Lung (tissue), 12 donors: Measurements from ENCODE around the gene ERBB3. TPM values are rescaled to one million over a fixed set of nuclear protein-coding genes. Genes with fewer than 3 reads are reported as not detected.

ENCODE experiments used
- ATAC-seq: fragments of 200-7000 bp; cut with Tn5 transposase; one replicate; pipeline ENCODE4 v1.9.1; 2020; ENCODE audit warnings: moderate number of reproducible peaks; ENCODE audit not compliant: insufficient read depth, low FRiP score
- DNase-seq, 3 donors: peaks; one replicate each; pipeline ENCODE4 v3.0.0-alpha.2; 2013 to 2017
- H3K27ac ChIP-seq, 2 donors: one replicate each; pipeline ENCODE4 v1.5.1; 2013; ENCODE audit warnings: mild to moderate bottlenecking in 2 of 2, moderate library complexity in 2 of 2, control low read depth in 1 of 2, inconsistent platforms in 1 of 2, low read depth in 1 of 2, low read length in 1 of 2
- H3K27me3 ChIP-seq, 3 donors: one replicate each; pipeline ENCODE4 v1.5.1; 2013; ENCODE audit warnings: low read length in 2 of 3; ENCODE audit not compliant: control insufficient read depth in 3 of 3, insufficient read depth in 3 of 3
- H3K36me3 ChIP-seq, 4 donors: one replicate each; pipeline ENCODE4 v1.5.1; 2013; ENCODE audit warnings: low read length in 4 of 4, mild to moderate bottlenecking in 1 of 4, moderate library complexity in 1 of 4; ENCODE audit not compliant: control insufficient read depth in 4 of 4, insufficient read depth in 4 of 4
- H3K4me1 ChIP-seq, 5 donors: one replicate each; pipeline ENCODE4 v1.5.1; 2013; ENCODE audit warnings: low read length in 5 of 5, mild to moderate bottlenecking in 2 of 5, moderate library complexity in 1 of 5; ENCODE audit not compliant: control insufficient read depth in 5 of 5, insufficient read depth in 5 of 5
- H3K4me3 ChIP-seq: one replicate; pipeline ENCODE4 v1.5.1; 2013; ENCODE audit warnings: mild to moderate bottlenecking, control low read depth, moderate library complexity
- H3K9ac ChIP-seq, 2 donors: one replicate each; pipeline ENCODE4 v1.5.1; 2013; ENCODE audit warnings: low read length in 2 of 2, control low read depth in 1 of 2; ENCODE audit not compliant: insufficient read depth in 1 of 2
- H3K9me3 ChIP-seq, 4 donors: one replicate each; pipeline ENCODE4 v1.5.1; 2013; ENCODE audit warnings: low read length in 3 of 4, mild to moderate bottlenecking in 1 of 4, moderate library complexity in 1 of 4; ENCODE audit not compliant: control insufficient read depth in 4 of 4, insufficient read depth in 3 of 4
- CTCF ChIP-seq: IDR thresholded peaks from 2 replicates; pipeline ENCODE4 v1.5.1; 2012; ENCODE audit warnings: mild to moderate bottlenecking; ENCODE audit errors: control extremely low read depth, extremely low read depth
- WGBS, 2 donors: extraction: QIAGEN DNeasy Blood & Tissue Kit; methylation state at CpG; one replicate each; pipeline ENCODE4 v1.1.7; 2013; 5-methylcytosine and 5-hydroxymethylcytosine counted together
- polyA plus RNA-seq, 2 donors: library from polyadenylated mRNA; stranded (reverse); fragments of 200-250 nt; gene quantifications; one replicate each; pipeline ENCODE4 v1.2.1, GENCODE V29; 2013
- total RNA-seq, 2 donors: library from RNA; depleted of rRNA in 1 of 2; stranded (reverse); fragments of >200 nt in 1 of 2; gene quantifications; one replicate each; pipeline ENCODE4 v1.2.1, GENCODE V29; 2014 to 2021
- donor health status: control.
- donor health status: control.
- donor health status: Bipolar disorder and iron deficiency.
- donor health status: healthy.
- donor health status: DM: yes; HTN: yes; CAD: no.

Gene ERBB3
- total and polyA plus RNA-seq, 4 donors = 31.4 to 191 (median 60.1) TPM

GRCh38 chr12:56107242-56107641, 27.3 kb downstream of the ERBB3 start:
- Histone ChIP-seq H3K4me3 (no peak overlapping the region), H3K36me3 (peaks cover 23 to 49% (median 32%) of the 10 kb centered on the region in 4 donors), H3K9ac (peak overlapping the region in 1 of 2 donors; percentile 32), H3K27me3 (no peaks in the 10 kb centered on the region), H3K4me1 (peaks cover 0 to 18% (median 3%) of the 10 kb centered on the region in 5 donors), H3K9me3 (peaks cover 0 to 2% (median 0%) of the 10 kb centered on the region in 4 donors), H3K27ac (no peak overlapping the region)
- ATAC-seq = no peak
- DNase-seq = no peak
- no peak for TF ChIP-seq CTCF
- WGBS, 2 donors = 97 to 98% methylated on average over 3 of the region's 3 CpGs

- H3K4me3 ChIP-seq = no peak overlapping the region
- H3K9me3 ChIP-seq = peaks cover 0 to 2% (median 0%) of the 10 kb centered on the region in 4 donors
- H3K27ac ChIP-seq = no peak overlapping the region
- no peak for TF ChIP-seq CTCF
- H3K36me3 ChIP-seq = peaks cover 27 to 57% (median 34%) of the 10 kb centered on the region in 4 donors
- peaks cover 0 to 8% (median 0%) of the 10 kb centered on the region in 5 donors for H3K4me1 ChIP-seq
- no peak overlapping the region for H3K9ac ChIP-seq
- ATAC-seq (no peak), DNase-seq (no peak)
- no peaks in the 10 kb centered on the region for H3K27me3 ChIP-seq
- WGBS, 2 donors = 92 to 95% methylated on average over 5 of the region's 5 CpGs
Observed at GRCh38 chr12:56110571-56110970, 30.6 kb downstream of the ERBB3 start.

GRCh38 chr12:56114084-56114483, 34.1 kb downstream of the ERBB3 start:
- ATAC-seq (no peak), DNase-seq (no peak)
- 93 to 97% methylated on average over 1 of the region's 1 CpG for WGBS, 2 donors
- TF ChIP-seq CTCF = no peak
- Histone ChIP-seq H3K9ac (no peak overlapping the region), H3K4me3 (no peak overlapping the region), H3K36me3 (peaks cover 20 to 32% (median 27%) of the 10 kb centered on the region in 4 donors), H3K9me3 (peaks cover 0 to 2% (median 0%) of the 10 kb centered on the region in 4 donors), H3K4me1 (peaks cover 0 to 11% (median 3%) of the 10 kb centered on the region in 5 donors), H3K27me3 (no peaks in the 10 kb centered on the region), H3K27ac (no peak overlapping the region)

GRCh38 chr12:56115329-56115728, 35.4 kb downstream of the ERBB3 start:
- peak in 2 of 3 donors; percentile 29 to 38 for DNase-seq
- Histone ChIP-seq H3K36me3 (peaks cover 16 to 24% (median 20%) of the 10 kb centered on the region in 4 donors), H3K9me3 (peaks cover 0 to 2% (median 0%) of the 10 kb centered on the region in 4 donors), H3K4me1 (peaks cover 0 to 20% (median 5%) of the 10 kb centered on the region in 5 donors), H3K27me3 (no peaks in the 10 kb centered on the region), H3K9ac (peak overlapping the region in 1 of 2 donors; percentile 99), H3K27ac (peak overlapping the region in 1 of 2 donors; percentile 91), H3K4me3 (no peak overlapping the region)
- WGBS, 2 donors = 50 to 54% methylated on average over 10 of the region's 10 CpGs
- no peak for TF ChIP-seq CTCF
- no peak for ATAC-seq
